Activated B cell treated with CpG ODN at 0.5 μM for 24 hours (primary cell): ENCODE data around the gene GGT6. TPM values are rescaled to one million over a fixed set of nuclear protein-coding genes. Genes with fewer than 3 reads are reported as not detected.

Experiments used
- ATAC-seq: fragments of 200-7000 bp; cut with Tn5 transposase; one replicate; pipeline ENCODE4 v1.10.0; 2021; ENCODE audit warnings: low read depth, mild to moderate bottlenecking, moderate library complexity
- CTCF ChIA-PET: fragments of 350-600 bp; sonication (Branson Sonifier 250); formaldehyde crosslinking; loops from one replicate; lab custom pipeline; 2021; ENCODE audit warnings: antibody characterized with exemption; lab: Charles Lee
- POLR2A ChIA-PET: fragments of 350-600 bp; sonication (Branson Sonifier 250); formaldehyde crosslinking; loops from one replicate; lab custom pipeline; 2021; ENCODE audit warnings: antibody characterized with exemption; lab: Charles Lee
- DNase-seq: peaks from one replicate; pipeline ENCODE4 v3.0.0; 2022
- H3K27ac Mint-ChIP-seq: one replicate; pipeline ENCODE4 v1.8.0; 2020; ENCODE audit warnings: mixed read lengths
- H3K27me3 Mint-ChIP-seq: one replicate; pipeline ENCODE4 v1.8.0; 2021; ENCODE audit warnings: mixed read lengths
- H3K36me3 Mint-ChIP-seq: one replicate; pipeline ENCODE4 v1.8.0; 2021; ENCODE audit warnings: low read depth, mixed read lengths
- H3K4me1 Mint-ChIP-seq: one replicate; pipeline ENCODE4 v1.8.0; 2021; ENCODE audit warnings: mixed read lengths
- H3K4me3 Mint-ChIP-seq: one replicate; pipeline ENCODE4 v1.8.0; 2020; ENCODE audit warnings: mild to moderate bottlenecking, mixed read lengths
- H3K9me3 Mint-ChIP-seq: one replicate; pipeline ENCODE4 v1.8.0; 2020; ENCODE audit warnings: mixed read lengths
- intact Hi-C: fragments of 100-400 bp; cut with micrococcal nuclease; formaldehyde crosslinking; loops from one replicate; pipeline ENCODE4 v1.15.1; 2024
- total RNA-seq: library from RNA; stranded (reverse); gene quantifications from 2 replicates; pipeline ENCODE4 v1.2.3, GENCODE V29; 2022
- TF ChIP-seq, protein P1 (sequence below): fragments of 200-600 bp; IDR thresholded peaks from one replicate; pipeline ENCODE4 v1.8.0; 2022; ENCODE audit warnings: antibody characterized with exemption, mild to moderate bottlenecking

Gene GGT6
- total RNA-seq, 1 donor from 2014 or later = not detected

- DNase-seq = no peak
- intact Hi-C loops = no loop called here
- H3K4me3 Mint-ChIP-seq = no peak overlapping the region
- peaks cover 2% of the 10 kb centered on the region for H3K4me1 Mint-ChIP-seq
- no peaks in the 10 kb centered on the region for H3K9me3 Mint-ChIP-seq
- CTCF ChIA-PET = no interaction called here
- peaks cover 17% of the 10 kb centered on the region for H3K27me3 Mint-ChIP-seq
- H3K36me3 Mint-ChIP-seq = no peaks in the 10 kb centered on the region
- TF ChIP-seq, protein P1, sequence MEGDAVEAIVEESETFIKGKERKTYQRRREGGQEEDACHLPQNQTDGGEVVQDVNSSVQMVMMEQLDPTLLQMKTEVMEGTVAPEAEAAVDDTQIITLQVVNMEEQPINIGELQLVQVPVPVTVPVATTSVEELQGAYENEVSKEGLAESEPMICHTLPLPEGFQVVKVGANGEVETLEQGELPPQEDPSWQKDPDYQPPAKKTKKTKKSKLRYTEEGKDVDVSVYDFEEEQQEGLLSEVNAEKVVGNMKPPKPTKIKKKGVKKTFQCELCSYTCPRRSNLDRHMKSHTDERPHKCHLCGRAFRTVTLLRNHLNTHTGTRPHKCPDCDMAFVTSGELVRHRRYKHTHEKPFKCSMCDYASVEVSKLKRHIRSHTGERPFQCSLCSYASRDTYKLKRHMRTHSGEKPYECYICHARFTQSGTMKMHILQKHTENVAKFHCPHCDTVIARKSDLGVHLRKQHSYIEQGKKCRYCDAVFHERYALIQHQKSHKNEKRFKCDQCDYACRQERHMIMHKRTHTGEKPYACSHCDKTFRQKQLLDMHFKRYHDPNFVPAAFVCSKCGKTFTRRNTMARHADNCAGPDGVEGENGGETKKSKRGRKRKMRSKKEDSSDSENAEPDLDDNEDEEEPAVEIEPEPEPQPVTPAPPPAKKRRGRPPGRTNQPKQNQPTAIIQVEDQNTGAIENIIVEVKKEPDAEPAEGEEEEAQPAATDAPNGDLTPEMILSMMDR = no peak
- POLR2A ChIA-PET = no interaction called here
- no peak overlapping the region for H3K27ac Mint-ChIP-seq
- ATAC-seq = no peak
Observed at GRCh38 chr17:4514206-4514605, 46.2 kb downstream of the GGT6 start.

- CTCF ChIA-PET = no interaction called here
- H3K4me1 Mint-ChIP-seq = peaks cover 2% of the 10 kb centered on the region
- POLR2A ChIA-PET = interaction anchor here (0.6 kb wide), 1 partner anchor 208 kb away, joined by 6 read pairs; no protein-coding TSS in a partner anchor
- ATAC-seq (no peak), DNase-seq (no peak)
- intact Hi-C loops = no loop called here
- H3K4me3 Mint-ChIP-seq = no peak overlapping the region
- H3K9me3 Mint-ChIP-seq = no peaks in the 10 kb centered on the region
- H3K36me3 Mint-ChIP-seq = no peaks in the 10 kb centered on the region
- peaks cover 26% of the 10 kb centered on the region for H3K27me3 Mint-ChIP-seq
- TF ChIP-seq, protein P1 = no peak
- H3K27ac Mint-ChIP-seq = no peak overlapping the region
Observed at GRCh38 chr17:4513113-4514032, 47.0 kb downstream of the GGT6 start.

DNA sequence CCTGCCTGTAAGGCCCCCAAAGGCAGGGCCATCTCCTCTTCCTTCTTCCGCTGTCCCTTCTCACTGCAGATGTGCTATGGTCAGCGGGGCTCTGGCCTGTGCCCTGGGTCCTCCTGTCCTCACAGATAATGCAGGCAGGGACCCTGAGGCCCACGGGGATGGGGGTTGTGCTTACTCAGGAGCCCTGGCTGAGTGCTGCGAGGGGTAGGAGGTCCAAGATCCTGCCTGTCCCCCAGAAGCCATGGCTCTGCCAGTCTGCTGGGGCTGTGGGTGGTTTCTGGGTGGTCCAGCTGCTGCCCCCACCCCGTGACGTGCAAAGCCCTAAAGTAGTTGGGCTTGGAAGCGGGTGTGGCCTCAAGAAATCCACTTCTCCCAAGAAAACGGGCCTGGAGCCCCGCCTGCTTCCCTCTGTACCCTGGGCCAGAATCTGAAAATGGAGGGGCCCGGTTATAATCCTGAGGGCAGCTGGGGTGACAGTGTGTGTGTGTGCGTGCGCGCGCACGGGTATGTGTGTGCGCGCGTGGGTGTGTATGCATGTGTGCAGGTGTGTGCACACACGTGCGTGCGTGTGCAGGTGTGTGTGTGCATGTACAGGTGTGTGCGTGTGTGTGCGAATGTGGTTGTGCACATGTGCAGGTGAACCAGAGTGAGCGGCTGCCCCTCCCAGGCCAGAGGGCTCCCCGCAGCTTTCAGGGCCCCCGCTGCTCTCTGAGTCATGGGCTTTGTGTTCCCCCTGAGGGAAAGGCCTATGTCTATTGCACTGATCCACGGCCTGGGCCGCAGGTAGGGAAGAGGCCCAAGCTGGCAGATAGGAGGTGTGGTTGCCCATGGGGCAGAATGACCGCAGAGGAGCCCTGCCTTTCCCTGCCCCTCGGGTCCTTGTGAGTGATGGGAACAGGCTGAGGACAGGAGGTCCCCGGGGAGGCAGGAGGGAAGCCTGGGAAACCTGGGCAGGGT, 47.9 kb downstream of the GGT6 start:
- ATAC-seq (no peak), DNase-seq (no peak)
- ChIA-PET POLR2A (interaction anchor here (0.6 kb wide), 1 partner anchor 207 kb away, joined by 6 read pairs; no protein-coding TSS in a partner anchor), CTCF (no interaction called here)
- TF ChIP-seq, protein P1 = no peak
- H3K4me3 Mint-ChIP-seq = no peak overlapping the region
- intact Hi-C loops = no loop called here
- peaks cover 31% of the 10 kb centered on the region for H3K27me3 Mint-ChIP-seq
- H3K36me3 Mint-ChIP-seq = no peaks in the 10 kb centered on the region
- peaks cover 2% of the 10 kb centered on the region for H3K4me1 Mint-ChIP-seq
- no peaks in the 10 kb centered on the region for H3K9me3 Mint-ChIP-seq
- no peak overlapping the region for H3K27ac Mint-ChIP-seq

- no peak for DNase-seq
- Mint-ChIP-seq H3K9me3 (no peaks in the 10 kb centered on the region), H3K36me3 (no peaks in the 10 kb centered on the region), H3K27me3 (peaks cover 34% of the 10 kb centered on the region), H3K4me3 (no peak overlapping the region), H3K27ac (no peak overlapping the region), H3K4me1 (peaks cover 2% of the 10 kb centered on the region)
- ChIA-PET POLR2A (no interaction called here), CTCF (no interaction called here)
- no peak for ATAC-seq
- TF ChIP-seq, protein P1 = no peak
- intact Hi-C loops = no loop called here
Observed at GRCh38 chr17:4511199-4511932, 49.0 kb downstream of the GGT6 start.
